Activated naive CD8-positive, alpha-beta T cell treated with anti-CD3 and anti-CD28 coated beads, Interleukin-2, amount 50 U/mL, for 24 hours (primary cell): ENCODE measurements around the gene KANSL1L.

ENCODE experiments used
- ATAC-seq: fragments of 150-1000 bp; cut with Tn5 transposase; one replicate; pipeline ENCODE4 v1.10.0; 2021
- DNase-seq: peaks from one replicate; pipeline ENCODE4 v3.0.0; 2021
- H3K27ac Mint-ChIP-seq: one replicate; pipeline ENCODE4 v1.8.0; 2021; ENCODE audit warnings: mild to moderate bottlenecking, mixed read lengths
- H3K27me3 Mint-ChIP-seq: one replicate; pipeline ENCODE4 v1.8.0; 2021; ENCODE audit warnings: mixed read lengths
- H3K36me3 Mint-ChIP-seq: one replicate; pipeline ENCODE4 v1.8.0; 2021; ENCODE audit warnings: low read depth, mixed read lengths
- H3K4me1 Mint-ChIP-seq: one replicate; pipeline ENCODE4 v1.8.0; 2021; ENCODE audit warnings: mixed read lengths
- H3K4me3 Mint-ChIP-seq: one replicate; pipeline ENCODE4 v1.8.0; 2021; ENCODE audit warnings: mild to moderate bottlenecking, moderate library complexity, mixed read lengths
- H3K9me3 Mint-ChIP-seq: one replicate; pipeline ENCODE4 v1.8.0; 2021; ENCODE audit warnings: mixed read lengths

Gene KANSL1L

DNA sequence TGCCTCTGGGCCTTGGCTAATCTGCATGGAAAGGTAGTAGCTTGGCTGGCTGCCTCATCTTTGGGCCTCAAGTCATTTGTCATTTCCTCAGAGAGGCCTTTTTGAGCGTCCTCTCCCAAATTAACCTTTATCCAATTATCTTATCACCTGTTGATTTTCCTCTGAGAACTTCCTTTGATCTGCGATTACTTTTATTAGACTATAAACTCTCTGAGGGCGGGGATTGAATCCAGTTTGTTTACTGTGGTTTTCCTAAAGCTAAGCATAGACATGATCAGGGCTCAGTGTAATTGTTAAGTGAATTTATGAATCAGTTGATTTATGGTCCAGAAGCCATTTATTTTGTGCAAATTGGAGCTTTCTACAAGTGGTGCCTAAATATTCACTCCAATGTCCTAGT lies 161.3 kb downstream of the KANSL1L start:
- DNase-seq, result no peak
- no peaks in the 10 kb centered on the region for H3K9me3 Mint-ChIP-seq
- H3K36me3 Mint-ChIP-seq, result peaks cover 51% of the 10 kb centered on the region
- no peak overlapping the region for H3K4me3 Mint-ChIP-seq
- H3K27ac Mint-ChIP-seq, result no peak overlapping the region
- peaks cover 46% of the 10 kb centered on the region for H3K4me1 Mint-ChIP-seq
- no peak for ATAC-seq
- H3K27me3 Mint-ChIP-seq, result no peaks in the 10 kb centered on the region

DNA sequence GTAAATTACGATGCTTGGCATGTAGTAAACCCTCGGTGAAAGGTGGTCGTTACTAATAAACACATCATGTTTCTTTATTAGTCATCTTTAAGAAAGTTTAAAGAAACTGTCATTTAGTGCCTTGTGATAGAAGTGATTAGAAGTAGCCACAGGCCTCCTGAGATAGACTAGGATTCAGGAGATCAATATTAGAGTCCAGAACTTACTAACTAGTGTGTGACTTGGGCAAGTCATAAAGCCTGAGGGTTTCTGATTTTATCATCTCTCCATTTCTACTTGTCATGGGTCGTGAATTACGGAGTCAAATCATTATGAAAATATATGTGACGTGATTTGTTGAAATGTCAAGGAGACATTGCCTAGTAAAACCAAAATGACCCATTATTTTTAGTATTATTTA lies 162.1 kb downstream of the KANSL1L start:
- ATAC-seq, result peak; percentile 33
- peaks cover 51% of the 10 kb centered on the region for H3K4me1 Mint-ChIP-seq

DNA sequence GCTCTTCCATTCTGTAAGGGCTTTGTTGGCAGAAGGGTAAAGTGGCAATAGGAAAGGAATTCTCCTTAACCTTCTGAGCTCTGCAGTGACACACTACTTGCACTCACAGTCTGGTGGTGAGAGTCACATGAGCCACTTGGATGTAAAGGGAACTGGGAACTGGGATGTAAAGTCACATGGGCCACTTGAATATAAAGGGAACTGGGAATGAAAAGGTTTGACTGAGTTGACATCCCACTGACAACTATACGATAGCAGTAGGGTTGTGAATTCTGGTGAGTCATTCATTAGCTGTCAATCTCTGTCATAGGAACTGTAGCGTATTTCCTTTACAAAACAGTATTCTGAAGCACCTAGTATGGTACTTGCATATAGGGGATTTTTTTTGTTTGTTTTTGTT lies 163.3 kb downstream of the KANSL1L start:
- Mint-ChIP-seq H3K27ac (no peak overlapping the region), H3K4me1 (peaks cover 59% of the 10 kb centered on the region)

More for the DNA sequence above, 162.1 kb downstream of the KANSL1L start:
- H3K4me3 Mint-ChIP-seq, result no peak overlapping the region
- DNase-seq, result no peak
- no peaks in the 10 kb centered on the region for H3K27me3 Mint-ChIP-seq
- H3K27ac Mint-ChIP-seq, result no peak overlapping the region
- H3K36me3 Mint-ChIP-seq, result peaks cover 53% of the 10 kb centered on the region
- H3K9me3 Mint-ChIP-seq, result no peaks in the 10 kb centered on the region

DNA sequence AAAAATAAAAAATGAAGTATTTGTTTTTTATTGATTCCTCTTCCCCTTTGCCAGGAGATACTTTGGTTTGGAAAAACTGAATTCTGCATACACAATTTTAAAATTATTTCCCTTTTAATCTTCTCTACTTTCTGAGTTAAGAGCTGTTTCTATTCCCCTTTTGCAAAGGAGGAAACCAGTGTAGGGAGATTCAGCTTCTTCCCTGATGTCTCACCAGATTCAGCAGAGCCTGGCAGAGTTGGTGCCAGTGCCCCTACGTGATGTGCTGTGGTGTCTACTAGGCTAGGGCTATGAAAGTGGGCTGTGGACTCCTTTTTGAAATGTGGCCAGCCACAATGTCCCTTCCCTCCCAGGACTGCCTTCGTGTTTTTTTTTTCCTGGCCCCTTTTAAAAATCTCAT lies 166.3 kb downstream of the KANSL1L start:
- Mint-ChIP-seq H3K9me3 (no peaks in the 10 kb centered on the region), H3K27me3 (no peaks in the 10 kb centered on the region), H3K4me1 (peaks cover 62% of the 10 kb centered on the region), H3K27ac (peak overlapping the region; percentile 49), H3K4me3 (peak overlapping the region; percentile 95), H3K36me3 (peaks cover 45% of the 10 kb centered on the region)
- DNase-seq, result no peak
- ATAC-seq, result no peak

More for the DNA sequence above, 163.3 kb downstream of the KANSL1L start:
- Mint-ChIP-seq H3K4me3 (no peak overlapping the region), H3K9me3 (no peaks in the 10 kb centered on the region), H3K27me3 (no peaks in the 10 kb centered on the region), H3K36me3 (peaks cover 58% of the 10 kb centered on the region)
- ATAC-seq (no peak), DNase-seq (no peak)

DNA sequence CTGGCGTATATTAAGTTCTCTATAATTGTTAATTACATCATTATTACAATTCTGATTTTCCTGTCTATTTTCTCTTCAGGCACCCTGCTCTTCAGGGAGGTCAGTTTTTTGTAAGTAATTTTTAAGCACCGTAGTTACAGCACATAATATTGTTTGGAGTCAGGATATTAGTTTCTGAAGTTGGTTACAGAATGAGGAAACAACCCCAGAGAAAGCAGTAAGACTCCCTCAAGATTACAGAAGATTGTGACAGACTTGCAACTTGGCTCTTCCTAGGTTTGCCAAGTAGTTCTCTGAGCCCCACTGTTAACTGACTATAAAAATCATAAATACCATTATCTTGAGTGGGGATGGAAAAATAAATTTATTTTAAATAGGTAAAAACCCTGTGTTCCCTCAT lies 167.8 kb downstream of the KANSL1L start:
- peak overlapping the region; percentile 95 for H3K4me3 Mint-ChIP-seq
- no peak for DNase-seq
- no peak for ATAC-seq
- peaks cover 38% of the 10 kb centered on the region for H3K36me3 Mint-ChIP-seq
- peaks cover 55% of the 10 kb centered on the region for H3K4me1 Mint-ChIP-seq
- peak overlapping the region; percentile 94 for H3K27ac Mint-ChIP-seq
- H3K27me3 Mint-ChIP-seq, result no peaks in the 10 kb centered on the region
- H3K9me3 Mint-ChIP-seq, result no peaks in the 10 kb centered on the region

DNA sequence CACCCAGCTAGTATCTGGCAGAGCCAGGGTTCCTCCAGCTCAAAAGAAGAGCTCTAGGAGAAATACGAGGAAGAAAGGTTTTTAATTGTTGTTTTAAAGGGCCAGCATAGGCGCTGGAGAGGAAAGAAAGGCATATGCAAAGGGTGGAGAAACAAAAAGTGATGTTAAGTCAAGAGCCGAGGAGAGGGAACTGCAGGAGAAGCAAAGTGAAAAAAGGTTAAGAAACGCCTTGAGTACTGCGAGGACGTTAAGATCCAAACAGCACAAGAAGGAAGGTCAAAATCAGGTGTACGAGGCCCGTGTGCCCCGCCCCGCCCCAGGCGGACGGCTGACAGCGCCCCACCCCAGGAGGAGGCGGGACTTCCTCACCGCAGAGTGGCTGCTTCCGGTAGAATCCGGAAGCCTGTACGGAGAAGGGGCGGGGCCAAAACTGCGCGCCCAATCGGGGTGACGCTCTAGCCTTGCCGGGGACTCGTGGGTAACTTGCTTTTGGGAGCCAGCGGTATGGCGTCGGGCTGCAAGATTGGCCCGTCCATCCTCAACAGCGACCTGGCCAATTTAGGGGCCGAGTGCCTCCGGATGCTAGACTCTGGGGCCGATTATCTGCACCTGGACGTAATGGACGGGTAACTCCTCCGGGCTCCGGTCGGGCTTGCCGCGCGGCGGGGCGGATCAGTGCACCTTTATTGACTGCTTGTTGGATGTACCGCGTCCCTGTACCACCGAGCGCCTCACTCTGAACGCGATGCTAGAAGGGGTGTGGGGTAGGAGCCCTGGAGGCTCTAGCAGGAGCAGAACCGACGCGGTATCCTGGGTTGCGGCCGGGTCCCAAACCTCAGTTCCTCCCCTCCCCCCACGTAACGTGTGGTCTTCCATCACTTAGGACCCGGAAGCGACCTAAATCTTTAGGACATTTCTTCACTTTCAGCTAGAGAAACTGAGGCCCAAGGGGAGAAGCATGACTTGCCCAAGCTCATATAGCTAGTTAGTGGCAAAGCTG lies 168.8 kb downstream of the KANSL1L start, which contains the start of gene RPE:
Gene RPE, plus strand, starts transcription at position 481 of the 1,000 bp plus-strand sequence. Its CDS starts 24 bp downstream, at position 505.
- Mint-ChIP-seq H3K4me1 (peaks cover 47% of the 10 kb centered on the region), H3K27me3 (no peaks in the 10 kb centered on the region), H3K27ac (peak within 1 kb of the TSS; percentile 94), H3K9me3 (no peaks in the 10 kb centered on the region), H3K36me3 (peaks cover 30% of the 10 kb centered on the region), H3K4me3 (peak within 1 kb of the TSS; percentile 95)
- ATAC-seq (peak; percentile 97), DNase-seq (peak; percentile 98)

DNA sequence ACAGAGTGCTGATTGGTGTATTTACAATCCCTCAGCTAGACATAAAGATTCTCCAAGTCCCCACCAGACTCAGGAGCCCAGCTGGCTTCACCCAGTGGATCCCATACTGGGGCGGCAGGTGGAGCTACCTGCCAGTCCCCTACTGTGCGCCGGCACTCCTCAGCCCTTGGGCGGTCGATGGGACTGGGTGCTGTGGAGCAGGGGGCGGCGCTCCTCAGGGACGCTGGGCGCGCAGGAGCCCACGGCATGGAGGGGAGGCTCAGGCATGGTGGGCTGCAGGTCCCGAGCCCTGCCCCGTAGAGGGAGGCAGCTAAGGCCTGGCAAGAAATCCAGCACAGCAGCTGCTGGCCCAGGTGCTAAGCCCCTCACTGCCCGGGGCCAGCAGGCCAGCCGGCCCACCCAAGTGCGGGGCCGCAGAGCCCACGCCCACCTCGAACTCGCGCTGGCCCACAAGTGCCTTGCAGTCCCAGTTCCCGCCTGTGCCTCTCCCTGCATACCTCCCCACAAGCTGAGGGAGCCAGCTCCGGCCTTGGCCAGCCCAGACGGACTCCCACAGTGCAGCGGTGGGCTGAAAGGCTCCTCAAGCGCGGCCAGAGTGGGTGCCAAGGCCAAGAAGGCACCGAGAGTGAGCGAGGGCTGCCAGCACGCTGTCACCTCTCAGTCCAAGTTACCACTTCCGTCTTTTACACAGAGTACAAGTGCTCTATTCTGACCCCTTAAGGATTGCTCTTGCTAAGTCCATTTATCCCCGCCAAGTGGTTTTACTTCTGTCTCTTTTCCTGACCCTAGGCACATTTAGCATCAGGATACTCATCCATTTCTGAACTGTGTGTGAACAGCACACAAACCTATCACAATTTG lies 170.5 kb downstream of the KANSL1L start:
- H3K36me3 Mint-ChIP-seq, result peaks cover 20% of the 10 kb centered on the region
- ATAC-seq (no peak), DNase-seq (no peak)
- H3K4me1 Mint-ChIP-seq, result peaks cover 32% of the 10 kb centered on the region
- no peak overlapping the region for H3K4me3 Mint-ChIP-seq
- H3K27me3 Mint-ChIP-seq, result no peaks in the 10 kb centered on the region
- H3K27ac Mint-ChIP-seq, result no peak overlapping the region
- H3K9me3 Mint-ChIP-seq, result no peaks in the 10 kb centered on the region

DNA sequence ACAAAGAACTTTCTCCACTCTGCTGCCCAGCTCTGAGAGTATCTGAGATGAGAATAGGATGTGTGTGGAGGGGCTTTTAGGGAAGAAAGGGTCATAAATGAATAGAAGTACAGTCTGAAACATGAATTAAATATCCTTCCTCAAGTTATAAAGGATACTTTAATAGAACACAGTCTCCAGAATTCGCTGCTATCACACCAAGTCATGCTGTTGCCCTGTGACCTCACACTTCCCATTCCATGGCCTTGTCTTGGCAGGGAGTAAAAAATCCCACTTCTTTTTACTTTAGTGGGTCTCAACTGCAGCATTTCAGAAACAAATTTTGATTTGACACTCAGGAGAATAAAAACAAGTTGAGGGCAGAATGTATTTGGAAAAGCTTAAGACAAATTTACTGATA lies 172.6 kb downstream of the KANSL1L start:
- peaks cover 8% of the 10 kb centered on the region for H3K36me3 Mint-ChIP-seq
- H3K9me3 Mint-ChIP-seq, result no peaks in the 10 kb centered on the region
- H3K27ac Mint-ChIP-seq, result no peak overlapping the region
- DNase-seq, result no peak
- peaks cover 14% of the 10 kb centered on the region for H3K4me1 Mint-ChIP-seq
- no peak overlapping the region for H3K4me3 Mint-ChIP-seq
- H3K27me3 Mint-ChIP-seq, result peaks cover 3% of the 10 kb centered on the region
- no peak for ATAC-seq

DNA sequence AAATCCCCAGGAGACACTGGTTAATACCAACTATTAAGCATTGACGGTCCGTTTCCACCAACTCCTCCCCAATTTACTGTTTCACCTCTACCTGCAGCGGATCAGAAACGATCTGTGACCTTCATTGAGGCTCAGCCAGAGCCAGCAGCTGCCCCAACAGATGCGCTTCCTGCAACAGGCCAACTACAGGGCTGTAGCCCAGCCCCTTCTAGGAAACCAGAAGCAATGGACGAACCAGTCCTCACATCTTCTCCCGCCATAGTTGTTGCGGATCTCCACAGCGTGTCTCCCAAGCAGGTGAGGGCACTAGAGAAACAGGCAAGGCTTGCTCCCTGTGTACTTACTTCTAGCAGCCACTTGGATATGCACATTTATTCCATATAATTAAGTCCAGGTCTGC lies 177.2 kb downstream of the KANSL1L start:
- Mint-ChIP-seq H3K36me3 (no peaks in the 10 kb centered on the region), H3K4me3 (no peak overlapping the region), H3K9me3 (no peaks in the 10 kb centered on the region), H3K27me3 (peaks cover 5% of the 10 kb centered on the region), H3K4me1 (no peaks in the 10 kb centered on the region), H3K27ac (no peak overlapping the region)
- no peak for DNase-seq
- ATAC-seq, result no peak

DNA sequence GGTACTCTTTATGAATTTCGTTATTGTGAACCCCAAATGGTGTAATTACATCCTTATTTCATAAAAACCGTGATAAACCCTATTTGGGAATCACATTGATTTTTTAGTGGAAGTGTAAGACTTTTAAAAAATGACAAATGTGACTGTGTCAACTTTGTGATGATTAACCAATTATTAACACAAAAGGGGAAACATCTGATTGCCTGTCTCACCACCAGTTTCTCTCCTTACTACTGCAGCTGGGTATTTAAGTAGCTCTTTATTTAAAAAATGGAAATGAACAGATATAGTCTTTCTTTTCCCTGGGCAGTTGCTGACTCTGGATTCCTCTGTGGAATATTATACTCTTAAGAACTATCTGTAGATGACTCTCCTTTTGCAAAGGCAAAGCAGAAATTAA lies 180.4 kb downstream of the KANSL1L start:
- no peak for ATAC-seq
- Mint-ChIP-seq H3K9me3 (no peaks in the 10 kb centered on the region), H3K4me1 (no peaks in the 10 kb centered on the region), H3K4me3 (no peak overlapping the region), H3K27ac (no peak overlapping the region), H3K36me3 (no peaks in the 10 kb centered on the region), H3K27me3 (peaks cover 8% of the 10 kb centered on the region)
- no peak for DNase-seq

DNA sequence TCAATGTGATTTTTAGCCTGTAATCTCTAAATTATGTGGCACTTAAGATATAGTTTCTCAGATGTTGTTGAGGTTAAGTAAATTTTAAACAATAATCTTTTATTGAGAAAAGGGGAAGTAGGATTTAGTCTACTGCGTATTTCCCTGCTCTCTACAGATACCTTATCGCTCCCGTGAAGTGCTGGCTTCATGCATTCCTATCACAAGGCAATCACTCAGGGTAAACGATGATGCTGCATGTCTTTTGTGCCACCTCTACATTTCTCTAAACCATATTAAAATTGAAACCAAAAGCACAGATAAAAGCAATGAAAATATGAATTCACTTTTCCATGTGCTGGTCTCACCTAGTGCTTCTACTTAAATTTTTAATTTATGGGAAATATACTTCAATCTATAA lies 183.2 kb downstream of the KANSL1L start:
- H3K36me3 Mint-ChIP-seq, result no peaks in the 10 kb centered on the region
- no peak overlapping the region for H3K27ac Mint-ChIP-seq
- no peak overlapping the region for H3K4me3 Mint-ChIP-seq
- peaks cover 5% of the 10 kb centered on the region for H3K27me3 Mint-ChIP-seq
- ATAC-seq, result peak; percentile 24
- H3K9me3 Mint-ChIP-seq, result no peaks in the 10 kb centered on the region
- no peaks in the 10 kb centered on the region for H3K4me1 Mint-ChIP-seq
- DNase-seq, result no peak

DNA sequence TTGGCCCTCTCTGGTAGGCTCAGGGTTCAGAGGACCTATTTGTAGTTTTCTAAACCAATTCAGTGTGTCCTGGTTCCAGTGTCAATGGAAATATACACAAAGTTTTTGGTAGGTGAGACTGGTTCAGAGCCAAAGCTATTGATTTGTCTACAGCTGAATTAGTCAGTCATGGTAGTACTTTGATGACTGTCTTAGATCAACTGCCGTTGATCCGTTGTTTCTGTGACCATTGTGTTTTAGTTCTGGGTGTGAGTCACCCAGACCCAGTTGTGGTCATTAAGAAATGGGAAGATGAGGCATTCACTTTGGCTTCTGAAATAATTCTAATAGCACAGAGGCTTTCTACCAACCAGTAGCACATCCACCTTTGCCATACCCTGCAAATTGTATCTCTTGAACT lies 184.8 kb downstream of the KANSL1L start:
- Mint-ChIP-seq H3K36me3 (no peaks in the 10 kb centered on the region), H3K4me3 (no peak overlapping the region)

DNA sequence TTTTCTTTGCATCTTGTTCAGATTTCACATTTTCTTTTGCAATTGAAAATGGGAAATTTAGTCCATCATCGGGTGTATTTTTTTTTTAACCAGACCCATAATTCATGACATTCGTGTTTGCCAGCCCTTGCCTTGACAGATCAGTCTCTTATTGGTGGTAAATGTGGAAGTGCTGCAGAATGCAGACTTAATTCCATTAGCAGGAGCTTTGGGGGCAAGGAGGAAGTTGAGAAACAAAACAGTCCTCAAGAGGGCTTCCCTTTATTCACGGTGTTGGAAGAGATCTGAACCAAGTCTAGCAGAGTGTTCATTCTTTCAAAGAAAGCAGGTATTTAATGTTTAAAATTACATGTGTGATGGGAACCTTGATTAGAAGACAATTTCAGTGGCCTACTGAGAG lies 185.3 kb downstream of the KANSL1L start:
- Mint-ChIP-seq H3K27me3 (peaks cover 5% of the 10 kb centered on the region), H3K27ac (no peak overlapping the region), H3K4me1 (no peaks in the 10 kb centered on the region), H3K9me3 (no peaks in the 10 kb centered on the region), H3K4me3 (no peak overlapping the region), H3K36me3 (no peaks in the 10 kb centered on the region)
- ATAC-seq, result no peak
- DNase-seq, result no peak

More for the DNA sequence above, 184.8 kb downstream of the KANSL1L start:
- Mint-ChIP-seq H3K9me3 (no peaks in the 10 kb centered on the region), H3K27me3 (peaks cover 5% of the 10 kb centered on the region), H3K4me1 (no peaks in the 10 kb centered on the region), H3K27ac (no peak overlapping the region)
- ATAC-seq, result no peak
- no peak for DNase-seq

DNA sequence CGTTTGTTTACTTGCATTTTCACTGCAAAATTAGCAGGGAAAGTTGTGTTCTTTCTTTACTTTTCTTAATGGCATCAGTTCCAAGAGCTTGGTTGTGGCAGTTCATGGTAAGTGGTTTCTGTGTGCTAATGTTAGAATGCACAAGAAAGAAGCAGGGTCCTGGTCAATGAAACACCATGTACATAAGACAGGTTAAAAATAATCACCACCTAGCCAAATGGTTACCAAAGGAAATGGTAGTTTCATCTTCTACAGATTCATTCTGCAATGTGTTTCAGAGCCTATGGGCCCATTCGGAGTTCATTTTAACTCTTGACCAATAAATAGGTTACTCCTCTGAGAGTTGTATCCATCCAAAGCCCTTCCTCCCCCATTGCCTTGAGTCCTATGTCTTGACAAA lies 186.9 kb downstream of the KANSL1L start:
- no peaks in the 10 kb centered on the region for H3K36me3 Mint-ChIP-seq
- no peaks in the 10 kb centered on the region for H3K9me3 Mint-ChIP-seq
- ATAC-seq (no peak), DNase-seq (no peak)
- H3K4me3 Mint-ChIP-seq, result no peak overlapping the region
- peaks cover 3% of the 10 kb centered on the region for H3K27me3 Mint-ChIP-seq
- no peaks in the 10 kb centered on the region for H3K4me1 Mint-ChIP-seq
- no peak overlapping the region for H3K27ac Mint-ChIP-seq
